Measurements from ENCODE around the gene DIO3. TPM values are rescaled to one million over a fixed set of nuclear protein-coding genes. Genes with fewer than 3 reads are reported as not detected.

The DIO3 gene
- total RNA-seq, 3 donors from 2014 or later, result 1.3 to 5.1 (median 1.6) TPM

DNA sequence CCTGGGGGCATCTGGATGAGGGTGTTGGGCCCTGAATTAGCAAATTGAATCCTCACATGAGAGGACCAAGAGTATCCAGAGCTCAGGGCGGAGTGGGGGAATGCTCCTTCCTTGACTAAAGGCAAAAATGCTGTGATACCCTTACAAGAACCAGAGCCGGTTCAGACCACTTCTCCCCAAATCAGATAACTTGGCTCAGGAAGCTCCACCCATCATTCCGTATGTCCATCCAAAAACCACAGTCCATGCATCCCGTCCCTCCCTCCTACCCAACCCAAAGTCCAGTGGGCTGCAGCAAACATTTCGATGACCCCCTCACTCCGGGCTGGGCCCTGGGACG, 22.4 kb downstream of the DIO3 start:
- intact Hi-C loops (cut with DNase I; ENCODE audit: low total_unique reads), result no loop called here
- Histone ChIP-seq H3K4me1 (no peaks in the 10 kb centered on the region), H3K9me3 (no peaks in the 10 kb centered on the region), H3K27ac (no peak overlapping the region), H3K27me3 (peaks cover 0 to 14% of the 10 kb centered on the region in 2 donors), H3K36me3 (no peaks in the 10 kb centered on the region), H3K4me3 (no peak overlapping the region)
- TF ChIP-seq POLR2A (IDR thresholded peaks at IDR 0.05) (no peak), POLR2AphosphoS5 (IDR thresholded peaks at IDR 0.05) (no peak)
- TF ChIP-seq, protein P1, sequence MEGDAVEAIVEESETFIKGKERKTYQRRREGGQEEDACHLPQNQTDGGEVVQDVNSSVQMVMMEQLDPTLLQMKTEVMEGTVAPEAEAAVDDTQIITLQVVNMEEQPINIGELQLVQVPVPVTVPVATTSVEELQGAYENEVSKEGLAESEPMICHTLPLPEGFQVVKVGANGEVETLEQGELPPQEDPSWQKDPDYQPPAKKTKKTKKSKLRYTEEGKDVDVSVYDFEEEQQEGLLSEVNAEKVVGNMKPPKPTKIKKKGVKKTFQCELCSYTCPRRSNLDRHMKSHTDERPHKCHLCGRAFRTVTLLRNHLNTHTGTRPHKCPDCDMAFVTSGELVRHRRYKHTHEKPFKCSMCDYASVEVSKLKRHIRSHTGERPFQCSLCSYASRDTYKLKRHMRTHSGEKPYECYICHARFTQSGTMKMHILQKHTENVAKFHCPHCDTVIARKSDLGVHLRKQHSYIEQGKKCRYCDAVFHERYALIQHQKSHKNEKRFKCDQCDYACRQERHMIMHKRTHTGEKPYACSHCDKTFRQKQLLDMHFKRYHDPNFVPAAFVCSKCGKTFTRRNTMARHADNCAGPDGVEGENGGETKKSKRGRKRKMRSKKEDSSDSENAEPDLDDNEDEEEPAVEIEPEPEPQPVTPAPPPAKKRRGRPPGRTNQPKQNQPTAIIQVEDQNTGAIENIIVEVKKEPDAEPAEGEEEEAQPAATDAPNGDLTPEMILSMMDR (IDR thresholded peaks at IDR 0.05), result no peak
- no peak for DNase-seq (ENCODE audit: low spot score in 2 of 2)

DNA sequence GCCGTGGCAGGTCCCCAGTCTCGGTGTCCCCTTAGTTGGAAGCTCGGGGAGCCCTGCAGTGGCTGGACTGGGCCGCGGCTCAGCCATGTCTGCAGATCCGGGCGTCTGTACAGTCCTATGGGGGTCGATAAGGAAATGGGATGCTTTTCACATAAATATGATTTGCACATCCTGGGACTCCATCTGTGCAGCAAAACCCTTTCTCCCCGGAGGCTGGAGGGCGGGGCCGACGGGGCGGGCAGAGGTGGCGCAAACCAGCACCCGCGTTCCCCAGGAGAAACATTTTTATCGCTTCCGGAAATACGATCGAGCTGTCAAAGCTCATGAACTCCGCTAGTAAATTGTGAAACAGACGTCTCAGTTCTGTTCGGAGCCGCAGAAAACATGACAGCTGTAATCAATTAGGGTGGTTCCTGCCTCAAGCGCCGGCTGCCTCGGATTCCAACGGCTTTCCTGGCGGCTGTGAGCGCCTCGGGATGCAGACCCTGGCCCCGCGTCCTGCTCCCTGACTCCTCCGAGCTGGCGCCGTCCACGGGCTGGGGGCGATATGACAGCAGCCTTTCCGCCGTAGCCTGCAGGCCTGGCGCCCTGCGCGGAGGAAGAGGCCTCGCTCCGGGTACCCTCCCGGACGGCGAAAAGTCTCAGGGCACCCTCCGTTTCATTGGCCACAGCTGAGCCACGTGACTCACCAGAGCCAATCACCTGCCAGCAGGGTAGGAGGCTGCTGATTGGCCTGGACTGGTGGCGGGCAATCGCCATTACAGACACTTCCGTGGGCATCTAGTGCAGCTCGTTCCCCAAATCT, 23.0 kb downstream of the DIO3 start:
- H3K4me1 ChIP-seq, result no peaks in the 10 kb centered on the region
- TF ChIP-seq POLR2A (IDR thresholded peaks at IDR 0.05), result no peak
- TF ChIP-seq POLR2AphosphoS5 (IDR thresholded peaks at IDR 0.05), result no peak
- TF ChIP-seq, protein P1 (IDR thresholded peaks at IDR 0.05), result no peak
- H3K4me3 ChIP-seq, result peak overlapping the region in 2 of 3 donors; percentile 21 to 60
- H3K9me3 ChIP-seq, result no peaks in the 10 kb centered on the region
- DNase-seq (ENCODE audit: low spot score in 2 of 2), result peak in 1 of 2 donors; percentile 35
- H3K27me3 ChIP-seq, result peaks cover 0 to 14% of the 10 kb centered on the region in 2 donors
- H3K27ac ChIP-seq, result peak overlapping the region in 1 of 2 donors; percentile 63
- intact Hi-C loops (cut with DNase I; ENCODE audit: low total_unique reads), result no loop called here
- no peaks in the 10 kb centered on the region for H3K36me3 ChIP-seq

DNA sequence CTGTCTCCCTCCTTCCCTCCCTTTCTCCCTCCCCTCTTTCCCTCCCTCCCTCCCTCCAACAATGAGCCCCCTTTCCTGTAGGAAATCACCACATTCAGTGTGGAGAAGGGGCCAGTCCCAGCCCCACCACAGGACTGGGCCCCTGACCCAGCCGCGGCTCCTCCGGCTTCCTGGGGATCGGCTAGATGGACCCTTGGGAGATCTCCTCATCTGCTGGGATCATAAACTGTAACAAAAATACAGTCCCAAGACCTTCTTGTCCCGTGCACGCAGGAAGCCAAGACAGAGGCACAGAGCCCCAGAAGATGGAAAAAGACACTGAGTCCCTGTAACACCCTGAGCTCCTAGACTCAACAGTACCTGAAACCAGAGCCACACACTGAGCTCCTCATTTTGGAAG, 23.9 kb downstream of the DIO3 start:
- H3K4me3 ChIP-seq, result no peak overlapping the region
- no peak overlapping the region for H3K27ac ChIP-seq
- H3K36me3 ChIP-seq, result no peaks in the 10 kb centered on the region
- TF ChIP-seq POLR2AphosphoS5 (IDR thresholded peaks at IDR 0.05), result no peak
- TF ChIP-seq, protein P1 (IDR thresholded peaks at IDR 0.05), result no peak
- no peak for TF ChIP-seq POLR2A (IDR thresholded peaks at IDR 0.05)
- H3K27me3 ChIP-seq, result peaks cover 0 to 14% of the 10 kb centered on the region in 2 donors
- no peaks in the 10 kb centered on the region for H3K9me3 ChIP-seq
- H3K4me1 ChIP-seq, result no peaks in the 10 kb centered on the region
- DNase-seq (ENCODE audit: low spot score in 2 of 2), result peak in 1 of 2 donors; percentile 22
- intact Hi-C loops (cut with DNase I; ENCODE audit: low total_unique reads), result no loop called here

DNA sequence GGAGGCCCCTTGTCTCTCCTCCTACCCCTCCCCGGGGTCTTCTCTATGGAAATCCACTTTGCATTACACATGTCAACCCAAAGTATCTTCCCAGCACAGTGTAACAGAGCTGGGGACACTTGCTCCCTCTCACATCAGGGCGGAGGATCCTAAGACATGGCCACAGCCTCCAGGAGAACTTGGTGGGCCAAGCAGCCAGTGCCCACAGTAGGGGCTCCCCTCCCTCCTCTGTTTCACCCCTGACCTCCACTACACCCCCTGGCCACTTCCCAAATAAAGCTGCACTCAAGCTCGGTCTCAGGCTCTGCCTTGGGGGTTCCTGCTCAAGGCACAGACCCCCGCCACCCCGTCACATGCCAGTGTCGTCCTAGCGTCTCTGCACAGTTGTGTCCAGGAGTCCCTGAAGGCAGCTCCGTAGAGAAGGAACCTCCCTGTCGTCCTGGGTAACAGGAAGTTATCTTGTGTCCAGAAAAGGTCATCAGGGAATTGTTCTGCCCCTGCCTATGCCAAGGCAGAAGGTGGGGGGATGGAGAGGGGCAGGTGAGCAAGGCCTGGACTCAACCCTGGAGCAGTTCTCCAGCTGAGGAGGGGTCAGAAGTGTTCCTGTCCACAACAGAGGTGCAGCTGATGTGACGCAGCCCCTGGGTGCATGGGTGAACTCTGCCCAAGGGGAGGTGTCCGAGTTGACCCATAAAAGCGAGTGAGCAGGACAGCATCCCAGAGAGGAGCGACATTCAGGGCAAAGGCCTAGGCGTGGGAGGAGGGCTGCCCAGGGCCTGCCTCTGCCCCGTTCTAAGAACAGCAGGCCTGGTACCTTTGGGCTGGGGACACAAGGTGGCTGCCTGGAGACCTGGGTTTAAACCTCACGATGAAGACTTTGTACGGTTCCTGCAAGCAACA, 25.5 kb downstream of the DIO3 start:
- TF ChIP-seq POLR2A (IDR thresholded peaks at IDR 0.05), result no peak
- TF ChIP-seq POLR2AphosphoS5 (IDR thresholded peaks at IDR 0.05), result no peak
- TF ChIP-seq, protein P1 (IDR thresholded peaks at IDR 0.05), result no peak
- Histone ChIP-seq H3K27ac (no peak overlapping the region), H3K4me3 (no peak overlapping the region), H3K9me3 (no peaks in the 10 kb centered on the region), H3K36me3 (no peaks in the 10 kb centered on the region), H3K4me1 (no peaks in the 10 kb centered on the region), H3K27me3 (peaks cover 0 to 14% of the 10 kb centered on the region in 2 donors)
- DNase-seq (ENCODE audit: low spot score in 2 of 2), result peak in 1 of 2 donors; percentile 33
- intact Hi-C loops (cut with DNase I; ENCODE audit: low total_unique reads), result no loop called here

All from breast epithelium (tissue), 4 donors.